CD4-positive, alpha-beta T cell treated with Interleukin-15 for 4 hours (primary cell): ENCODE results near the gene CLTCL1.
"Not testable (repeated sequence)": the region's sequence is repeated elsewhere in the genome, so short reads cannot be mapped to it uniquely, and the experiment has no call there.

Experiments
- DNase-seq: peaks from one replicate; pipeline ENCODE4 v3.0.0-alpha.2; 2020; ENCODE audit warnings: low spot score

The CLTCL1 gene

DNA sequence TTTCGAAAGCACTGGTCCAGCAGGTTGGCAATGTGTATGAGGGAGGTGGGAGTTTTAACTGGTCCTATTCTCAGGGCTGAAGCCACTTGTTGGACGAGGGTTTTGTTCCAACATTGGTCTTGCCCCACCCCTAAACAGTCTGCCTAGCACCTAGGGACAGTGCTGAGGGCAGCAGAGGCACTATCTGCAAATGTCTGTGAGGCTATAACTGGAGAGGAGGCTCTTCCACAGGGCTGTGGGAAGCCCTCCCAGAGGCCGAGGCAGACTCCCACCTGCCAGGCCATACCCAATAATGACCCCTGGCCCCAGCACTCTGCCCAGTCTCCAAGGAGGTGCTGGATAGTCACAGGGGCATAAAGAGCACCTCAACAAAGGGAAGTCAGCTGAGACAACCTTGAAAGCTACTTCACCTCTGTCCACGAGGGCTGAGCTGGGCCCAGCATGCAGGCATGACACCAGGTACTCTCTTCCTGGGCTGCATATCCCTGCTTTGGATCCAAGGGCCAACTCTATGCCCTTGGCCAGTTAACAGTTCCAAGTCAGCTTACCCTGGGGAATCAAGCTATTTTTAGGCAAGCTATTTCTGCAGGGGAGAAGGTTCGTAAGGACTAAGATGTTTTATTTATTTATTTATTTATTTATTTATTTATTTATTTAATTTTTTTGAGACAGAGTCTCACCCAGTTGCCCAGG lies 72.8 kb downstream of the CLTCL1 start:
- no peak for DNase-seq

GRCh38 chr22:19216579-19216978 lies 74.9 kb downstream of the CLTCL1 start:
- DNase-seq = no peak

GRCh38 chr22:19215360-19215759 lies 76.2 kb downstream of the CLTCL1 start:
- DNase-seq = no peak

DNA sequence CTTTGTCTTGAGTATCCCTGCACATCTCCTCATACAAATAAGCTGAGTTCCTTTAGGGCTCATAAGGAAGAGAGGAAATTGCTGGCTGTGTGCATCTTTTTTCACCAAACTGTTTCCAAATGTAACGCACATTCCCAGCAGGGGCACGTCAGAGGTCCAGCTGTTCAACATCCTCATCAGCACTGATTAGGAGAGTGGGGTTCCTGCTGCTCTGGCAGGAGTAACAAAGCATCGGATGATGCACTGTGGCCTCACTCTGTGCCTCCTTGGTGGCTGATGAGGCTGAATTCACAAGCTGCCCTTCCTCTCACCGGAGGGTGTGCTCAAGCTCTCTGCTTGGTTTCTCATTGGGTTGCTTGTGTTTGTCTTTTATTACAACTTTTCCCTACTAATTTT lies 77.4 kb downstream of the CLTCL1 start:
- no peak for DNase-seq

GRCh38 chr22:19213442-19214077 lies 78.0 kb downstream of the CLTCL1 start:
- DNase-seq = no peak

GRCh38 chr22:19213001-19213400 lies 78.5 kb downstream of the CLTCL1 start:
- no peak for DNase-seq

- no peak for DNase-seq
Observed at GRCh38 chr22:19212302-19212870, 79.1 kb downstream of the CLTCL1 start.

DNA sequence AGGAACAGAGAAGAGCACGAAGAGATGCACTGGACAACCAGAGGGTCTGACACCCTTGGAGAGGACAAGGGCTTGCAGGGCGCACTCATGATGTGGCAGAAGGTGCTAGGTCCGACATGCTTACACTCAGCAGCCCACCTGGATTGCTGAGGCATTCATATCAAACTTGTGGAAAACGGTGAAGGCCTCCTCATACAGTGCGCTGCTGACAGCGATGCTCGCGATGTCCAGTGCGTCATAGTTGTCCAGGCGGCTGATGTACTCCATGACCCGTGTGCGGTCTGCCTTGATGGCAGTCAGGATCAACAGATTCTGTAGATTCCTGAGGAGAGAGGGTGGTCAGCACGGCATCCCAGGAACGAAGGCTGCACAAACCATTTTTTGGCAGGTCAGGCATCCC lies 81.3 kb downstream of the CLTCL1 start:
- DNase-seq = no peak

DNA sequence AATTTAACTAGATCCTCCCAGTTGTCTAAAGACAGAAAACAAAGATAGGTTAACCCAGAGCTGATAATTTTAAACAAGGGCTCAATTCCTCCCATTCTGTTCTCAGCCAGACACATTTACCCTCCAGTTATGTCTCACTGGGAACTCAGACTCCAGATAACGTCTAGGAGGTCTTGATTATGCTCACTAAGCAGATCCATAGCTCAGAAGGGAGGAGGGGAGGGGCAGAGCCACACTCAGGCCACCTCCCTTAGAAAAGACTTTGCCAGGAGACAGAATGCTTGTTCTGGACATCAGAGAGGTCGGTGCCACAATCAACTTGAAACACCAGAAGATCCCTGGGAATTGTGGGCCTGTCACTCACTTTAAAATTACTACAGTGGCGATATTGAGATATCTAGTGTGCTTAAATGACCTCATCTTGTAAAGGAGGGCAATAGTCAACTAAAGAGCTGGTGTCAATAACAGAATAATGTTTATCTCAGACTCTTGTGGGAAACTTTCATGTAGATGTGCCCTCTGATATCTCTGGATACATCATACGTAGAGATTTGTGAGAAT lies 83.2 kb downstream of the CLTCL1 start:
- DNase-seq = no peak

DNA sequence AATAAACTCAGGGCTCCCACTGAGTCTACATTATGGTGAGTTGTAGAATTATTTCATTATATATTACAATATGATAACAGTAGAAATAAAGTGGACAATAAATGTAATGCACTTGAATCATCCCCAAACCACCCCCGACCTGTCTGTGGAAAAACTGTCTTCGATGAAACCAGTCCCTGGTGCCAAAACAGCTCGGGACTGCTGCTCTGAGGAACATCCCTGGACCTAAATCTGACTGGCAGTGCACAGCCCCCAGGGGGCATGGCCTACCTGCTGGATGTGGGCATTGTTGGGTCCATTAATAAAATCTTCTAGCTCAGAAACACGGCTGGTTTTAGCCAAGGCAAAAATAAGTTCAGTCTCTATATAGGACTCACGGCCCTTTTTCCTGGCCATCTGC lies 83.6 kb downstream of the CLTCL1 start:
- DNase-seq = no peak

DNA sequence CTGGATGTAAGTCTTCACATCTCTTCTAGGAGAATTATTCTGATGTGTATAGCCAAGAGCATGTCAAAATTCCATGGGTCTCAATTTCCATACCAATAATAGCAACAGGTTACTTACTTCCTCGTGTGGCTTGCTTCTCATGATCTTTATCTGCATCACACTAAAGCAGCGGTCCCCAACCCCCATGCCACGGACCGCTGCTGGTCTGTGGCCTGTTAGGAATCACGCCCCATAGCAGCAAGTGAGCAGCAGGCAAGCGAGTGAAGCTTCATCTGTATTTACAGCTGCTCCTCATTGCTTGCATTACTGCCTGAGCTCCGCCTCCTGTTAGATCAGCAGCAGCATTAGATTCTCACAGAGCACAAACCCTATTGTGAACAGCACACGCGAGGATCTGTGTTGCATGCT lies 84.1 kb downstream of the CLTCL1 start:
- no peak for DNase-seq

DNA sequence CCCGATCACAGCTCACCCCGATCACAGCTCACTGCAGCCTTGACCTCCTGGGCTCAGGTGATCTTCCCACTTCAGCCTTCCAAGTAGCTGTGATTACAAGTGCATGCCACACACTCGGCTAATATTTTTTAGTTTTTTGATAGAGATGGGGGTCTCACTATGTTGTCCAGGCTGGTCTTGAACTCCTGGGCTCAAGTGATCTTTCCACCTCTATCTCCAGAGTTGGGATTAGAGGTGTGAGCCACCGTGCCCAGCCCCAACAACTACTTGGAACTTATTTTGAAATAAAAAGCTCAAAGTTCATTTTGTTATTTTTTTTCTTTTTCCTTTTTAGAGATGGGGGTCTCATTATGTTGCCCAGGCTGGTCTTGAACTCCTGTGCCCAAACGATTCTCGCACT lies 85.2 kb downstream of the CLTCL1 start:
- no peak for DNase-seq

DNA sequence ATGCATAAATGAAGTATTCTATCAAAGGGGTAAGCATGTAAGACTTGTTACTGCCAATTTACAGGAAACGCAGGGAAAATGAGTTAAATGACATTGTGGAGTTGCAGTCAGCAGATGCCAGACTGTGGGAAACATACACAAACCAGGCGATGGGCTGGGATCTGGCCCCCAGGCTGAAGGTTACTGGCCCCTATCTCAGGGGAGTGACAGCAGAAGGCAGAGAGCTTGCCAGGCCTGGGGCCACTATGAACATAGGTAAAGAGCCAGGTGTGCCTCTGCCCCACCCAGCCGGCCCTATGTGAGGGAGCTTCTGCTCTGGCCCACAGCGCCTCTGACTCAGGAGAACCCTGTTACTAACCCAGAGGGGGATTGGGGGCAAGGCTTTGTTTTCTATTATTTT lies 86.9 kb downstream of the CLTCL1 start:
- no peak for DNase-seq

- DNase-seq = no peak
Observed at GRCh38 chr22:19203834-19204233, 87.7 kb downstream of the CLTCL1 start.

DNA sequence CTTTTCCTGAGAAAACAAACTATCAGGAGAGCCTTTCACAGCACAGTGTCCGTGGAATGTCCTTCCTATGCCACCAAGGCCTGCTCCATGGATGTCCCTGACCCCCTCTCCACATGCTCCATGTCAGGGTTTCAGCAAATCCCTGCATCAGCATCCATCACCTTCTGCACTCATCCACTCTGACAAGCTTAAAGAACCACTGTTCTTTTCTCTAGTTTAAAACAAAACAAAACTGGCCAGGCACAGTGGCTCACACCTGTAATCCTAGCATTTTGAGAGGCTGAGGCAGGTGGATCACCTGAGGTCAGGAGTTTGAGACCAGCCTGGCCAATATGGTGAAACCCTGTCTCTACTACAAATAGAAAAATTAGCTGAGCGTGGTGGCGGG lies 88.7 kb downstream of the CLTCL1 start:
- DNase-seq = not testable (repeated sequence)

DNA sequence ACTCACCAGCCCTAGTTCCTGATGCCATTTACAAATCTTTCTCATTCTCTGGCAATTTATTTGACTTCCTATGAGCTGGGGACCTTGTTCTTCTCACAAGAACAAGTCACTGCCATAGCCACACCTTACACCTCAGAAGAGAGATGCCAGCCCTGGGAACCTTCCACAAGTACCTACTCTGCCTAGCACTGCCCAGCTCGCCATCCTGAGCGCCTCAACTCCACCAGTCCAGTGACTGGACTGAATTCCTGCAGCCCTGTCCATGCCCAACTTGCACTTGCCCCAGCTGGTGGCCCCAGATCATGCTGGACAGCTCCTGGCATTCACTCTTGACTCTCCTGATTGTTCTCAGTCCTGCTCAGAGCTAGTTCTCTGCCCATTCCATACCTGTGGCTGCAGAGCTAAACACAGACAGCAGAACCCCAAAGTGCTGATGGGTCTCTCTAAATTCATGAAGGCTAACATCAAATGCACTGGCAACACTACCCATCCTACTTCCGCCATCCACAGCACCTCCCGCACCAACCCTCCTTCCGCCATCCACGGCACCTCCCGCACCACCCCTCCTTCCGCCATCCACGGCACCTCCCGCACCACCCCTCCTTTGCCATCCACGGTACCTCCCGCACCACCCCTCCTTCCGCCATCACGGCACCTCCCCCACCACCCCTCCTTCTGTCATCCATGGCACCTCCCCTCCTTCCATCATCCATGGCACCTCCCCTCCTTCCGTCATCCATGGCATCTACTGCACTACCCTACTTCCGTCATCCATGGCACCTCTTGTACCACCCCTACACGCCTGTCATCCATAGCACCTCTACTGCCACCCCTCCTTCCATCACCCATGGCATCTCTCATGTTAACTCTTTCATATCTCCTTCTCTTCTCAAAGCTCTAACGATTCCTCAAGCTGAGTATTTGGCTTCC lies 89.4 kb downstream of the CLTCL1 start:
- DNase-seq = no peak

- DNase-seq = no peak
Observed at GRCh38 chr22:19201130-19201868, 90.2 kb downstream of the CLTCL1 start.

GRCh38 chr22:19199479-19199878 lies 92.0 kb downstream of the CLTCL1 start:
- DNase-seq = no peak

DNA sequence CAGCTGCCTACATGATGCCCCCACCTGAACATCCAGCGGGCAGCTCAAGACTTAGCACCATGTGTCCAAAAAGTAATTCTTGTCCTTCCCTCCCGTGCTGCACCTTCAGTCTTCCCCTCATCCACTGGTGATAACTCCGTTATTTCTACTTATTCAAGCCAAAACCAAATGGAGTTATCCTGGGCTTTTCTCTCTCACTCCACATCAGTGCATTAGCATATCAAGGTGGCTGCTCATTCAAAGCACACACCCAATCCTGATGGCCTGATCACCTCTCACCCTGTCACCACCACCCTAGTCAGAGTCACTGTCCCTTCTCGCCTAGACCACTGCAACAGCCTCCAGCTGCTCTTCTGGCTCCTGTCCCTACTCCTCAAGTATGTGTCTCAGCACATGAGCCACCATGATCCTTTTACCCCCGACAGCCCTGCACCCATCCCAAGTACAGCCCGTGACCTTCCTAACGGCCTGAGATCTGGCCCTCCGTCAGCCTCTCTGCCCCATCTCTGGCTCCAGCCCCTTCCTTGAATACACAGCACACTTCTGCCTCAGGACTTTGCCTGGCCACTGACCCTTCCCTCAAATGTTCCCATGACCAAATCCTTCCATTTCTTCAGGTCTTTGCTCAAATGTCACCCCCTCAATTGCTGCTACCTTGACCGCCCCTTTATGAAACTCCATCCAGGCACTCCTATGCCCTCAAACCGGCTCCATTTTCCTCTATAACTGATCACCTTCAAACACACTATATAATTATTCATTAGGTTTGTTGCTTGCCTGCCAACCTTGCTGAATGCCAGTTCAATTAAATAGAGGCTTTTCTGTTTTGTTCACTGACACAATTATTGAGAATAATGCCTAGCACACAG lies 93.3 kb downstream of the CLTCL1 start:
- no peak for DNase-seq

DNA sequence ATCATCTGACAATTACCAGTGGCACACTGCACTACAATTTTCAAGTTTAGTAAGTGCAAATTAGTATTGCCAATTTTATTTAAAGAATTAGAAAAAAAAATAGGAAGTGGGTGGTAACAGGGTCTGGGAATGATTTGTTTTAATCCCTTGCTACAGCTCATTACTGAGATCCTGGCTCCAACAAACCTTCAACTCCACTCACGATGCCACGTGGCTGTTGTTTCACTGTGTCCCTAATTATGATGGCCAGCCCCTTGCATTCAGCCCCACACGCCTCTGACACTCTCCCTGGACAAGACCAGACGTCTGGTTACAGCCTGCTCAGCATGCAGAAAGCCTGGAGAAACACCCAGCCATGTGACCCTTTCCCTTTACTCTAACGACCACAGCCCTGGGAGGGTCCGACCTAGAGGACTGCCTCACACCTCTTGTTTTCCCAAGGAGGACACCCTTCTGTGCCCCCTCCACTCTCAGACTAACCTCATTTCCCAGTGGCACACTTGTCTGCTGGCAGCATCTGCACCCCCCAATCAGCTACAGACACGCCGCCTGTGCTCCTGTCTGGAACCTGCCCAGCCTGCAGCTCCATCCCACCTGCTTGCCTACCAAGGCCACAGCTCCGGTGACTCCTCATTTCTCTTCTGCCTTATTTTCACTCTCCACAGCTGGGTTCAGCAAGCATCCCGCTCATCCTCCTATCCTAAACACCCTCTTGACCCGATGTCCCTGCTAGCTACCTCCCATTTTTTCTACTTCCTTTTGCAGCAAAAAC lies 94.5 kb downstream of the CLTCL1 start:
- no peak for DNase-seq
